Measurements from ENCODE around the gene FAM210A. TPM values are rescaled to one million over a fixed set of nuclear protein-coding genes. Genes with fewer than 3 reads are reported as not detected.
A peak's percentile ranks its signal among the peaks of the same experiment; 100 is the strongest.

FAM210A gene
- total and polyA plus RNA-seq, 8 donors, result 11.1 to 18.2 (median 15.9) TPM

DNA sequence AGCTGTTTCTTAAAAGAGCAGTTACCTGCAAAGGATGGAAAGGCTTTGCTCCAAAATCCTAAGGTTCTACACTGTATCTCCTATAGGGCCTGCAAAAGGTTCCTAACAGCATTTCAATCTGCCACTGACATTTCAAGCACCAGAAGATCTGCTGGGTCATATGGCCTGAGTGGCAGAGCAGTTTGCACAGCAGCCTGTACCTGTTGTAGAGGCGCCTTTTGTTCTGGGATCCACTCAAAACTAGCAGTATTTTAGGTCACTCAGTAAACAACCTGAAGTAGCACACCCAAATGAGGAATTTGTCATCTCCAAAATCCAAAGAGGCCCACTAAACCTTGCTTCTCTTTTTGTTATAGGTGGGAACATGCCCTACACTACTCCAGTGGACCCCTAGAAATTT, 6.2 kb downstream of the FAM210A start:
- DNase-seq (no peak), ATAC-seq (peak; percentile 47)
- intact Hi-C loops (cut with DNase I), result no loop called here
- Histone ChIP-seq H3K4me3 (no peak overlapping the region), H3K4me1 (peaks cover 4 to 12% of the 10 kb centered on the region in 2 donors), H3K36me3 (no peaks in the 10 kb centered on the region), H3K27me3 (no peaks in the 10 kb centered on the region), H3K27ac (no peak overlapping the region), H3K9me3 (peaks cover 0 to 5% of the 10 kb centered on the region in 2 donors)
- TF ChIP-seq, protein P1, sequence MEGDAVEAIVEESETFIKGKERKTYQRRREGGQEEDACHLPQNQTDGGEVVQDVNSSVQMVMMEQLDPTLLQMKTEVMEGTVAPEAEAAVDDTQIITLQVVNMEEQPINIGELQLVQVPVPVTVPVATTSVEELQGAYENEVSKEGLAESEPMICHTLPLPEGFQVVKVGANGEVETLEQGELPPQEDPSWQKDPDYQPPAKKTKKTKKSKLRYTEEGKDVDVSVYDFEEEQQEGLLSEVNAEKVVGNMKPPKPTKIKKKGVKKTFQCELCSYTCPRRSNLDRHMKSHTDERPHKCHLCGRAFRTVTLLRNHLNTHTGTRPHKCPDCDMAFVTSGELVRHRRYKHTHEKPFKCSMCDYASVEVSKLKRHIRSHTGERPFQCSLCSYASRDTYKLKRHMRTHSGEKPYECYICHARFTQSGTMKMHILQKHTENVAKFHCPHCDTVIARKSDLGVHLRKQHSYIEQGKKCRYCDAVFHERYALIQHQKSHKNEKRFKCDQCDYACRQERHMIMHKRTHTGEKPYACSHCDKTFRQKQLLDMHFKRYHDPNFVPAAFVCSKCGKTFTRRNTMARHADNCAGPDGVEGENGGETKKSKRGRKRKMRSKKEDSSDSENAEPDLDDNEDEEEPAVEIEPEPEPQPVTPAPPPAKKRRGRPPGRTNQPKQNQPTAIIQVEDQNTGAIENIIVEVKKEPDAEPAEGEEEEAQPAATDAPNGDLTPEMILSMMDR (IDR thresholded peaks at IDR 0.05), result no peak

DNA sequence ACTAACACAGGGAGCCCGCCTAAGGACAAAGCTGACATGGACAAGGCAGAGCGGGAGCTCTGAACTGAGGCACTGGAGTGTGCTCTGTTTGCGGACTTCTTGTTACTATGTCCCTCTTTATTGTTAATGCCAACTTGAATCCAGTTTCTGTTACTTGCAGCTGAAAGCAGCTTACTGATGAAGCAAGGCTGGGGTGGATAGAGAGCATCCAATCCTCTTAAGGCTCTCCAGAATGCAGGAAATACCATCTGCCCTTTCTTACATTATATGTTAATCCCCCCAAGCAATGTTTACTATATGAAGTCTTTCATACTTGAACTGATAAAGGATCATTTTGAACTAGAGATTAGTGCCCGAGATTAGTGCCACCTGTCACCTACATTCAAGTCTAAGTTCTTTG, 9.4 kb downstream of the FAM210A start:
- intact Hi-C loops (cut with DNase I), result no loop called here
- Histone ChIP-seq H3K9me3 (peaks cover 0 to 5% of the 10 kb centered on the region in 2 donors), H3K27me3 (no peaks in the 10 kb centered on the region), H3K4me3 (no peak overlapping the region), H3K27ac (no peak overlapping the region), H3K36me3 (no peaks in the 10 kb centered on the region), H3K4me1 (no peaks in the 10 kb centered on the region)
- no peak for DNase-seq
- TF ChIP-seq, protein P1 (IDR thresholded peaks at IDR 0.05), result no peak
- ATAC-seq, result no peak

DNA sequence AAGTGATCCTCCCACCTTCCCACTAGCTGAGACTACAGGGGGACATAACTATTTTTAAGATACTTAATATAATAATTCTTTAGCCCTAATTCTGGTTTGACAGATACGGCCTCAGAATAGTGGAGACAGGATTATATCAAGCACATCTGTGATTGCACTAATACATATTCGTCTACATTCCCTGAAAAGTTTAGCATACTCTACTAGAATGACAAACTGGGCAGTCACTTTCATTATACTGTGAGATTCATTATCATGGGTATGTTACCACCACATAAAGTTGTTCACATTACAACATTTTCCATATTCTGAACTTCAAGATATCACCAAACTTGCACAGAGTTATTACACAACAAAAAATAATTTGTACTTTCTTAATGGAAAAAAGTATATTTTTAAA, 11.0 kb downstream of the FAM210A start:
- H3K4me3 ChIP-seq, result no peak overlapping the region
- TF ChIP-seq, protein P1 (IDR thresholded peaks at IDR 0.05), result no peak
- no peak overlapping the region for H3K27ac ChIP-seq
- H3K27me3 ChIP-seq, result no peaks in the 10 kb centered on the region
- no peaks in the 10 kb centered on the region for H3K36me3 ChIP-seq
- H3K4me1 ChIP-seq, result no peaks in the 10 kb centered on the region
- H3K9me3 ChIP-seq, result peaks cover 0 to 5% of the 10 kb centered on the region in 2 donors
- ATAC-seq, result no peak
- intact Hi-C loops (cut with DNase I), result no loop called here
- no peak for DNase-seq

DNA sequence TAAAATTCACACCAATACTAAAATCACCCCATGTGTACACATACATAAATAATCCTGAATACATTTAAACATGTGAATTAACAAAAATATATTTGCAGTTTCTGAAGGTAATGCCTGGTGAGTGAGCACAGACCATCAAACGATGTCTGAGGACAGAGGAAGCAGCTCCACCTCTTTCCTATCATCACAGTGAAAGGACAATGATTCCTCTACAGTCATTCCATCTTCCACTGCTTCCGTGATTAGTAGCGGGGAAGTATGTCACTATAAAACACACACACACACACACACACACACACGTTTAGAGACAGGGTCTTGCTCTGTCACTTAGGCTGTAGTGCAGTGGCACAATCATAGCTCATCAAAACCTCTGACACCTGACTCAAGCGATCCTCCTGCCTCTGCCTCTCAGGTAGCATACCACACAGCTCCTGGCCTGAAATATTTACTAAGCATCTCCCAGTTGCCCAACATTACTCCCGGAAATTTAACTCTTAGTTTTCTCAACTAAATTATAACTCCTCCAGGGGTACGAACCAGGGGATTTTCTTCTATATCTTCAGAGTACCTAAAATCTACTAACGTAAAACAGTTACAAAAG, 12.8 kb downstream of the FAM210A start:
- TF ChIP-seq, protein P1 (IDR thresholded peaks at IDR 0.05), result no peak
- Histone ChIP-seq H3K4me1 (no peaks in the 10 kb centered on the region), H3K27me3 (no peaks in the 10 kb centered on the region), H3K4me3 (no peak overlapping the region), H3K36me3 (no peaks in the 10 kb centered on the region), H3K27ac (no peak overlapping the region), H3K9me3 (peaks cover 0 to 5% of the 10 kb centered on the region in 2 donors)
- ATAC-seq (no peak), DNase-seq (no peak)
- intact Hi-C loops (cut with DNase I), result no loop called here

DNA sequence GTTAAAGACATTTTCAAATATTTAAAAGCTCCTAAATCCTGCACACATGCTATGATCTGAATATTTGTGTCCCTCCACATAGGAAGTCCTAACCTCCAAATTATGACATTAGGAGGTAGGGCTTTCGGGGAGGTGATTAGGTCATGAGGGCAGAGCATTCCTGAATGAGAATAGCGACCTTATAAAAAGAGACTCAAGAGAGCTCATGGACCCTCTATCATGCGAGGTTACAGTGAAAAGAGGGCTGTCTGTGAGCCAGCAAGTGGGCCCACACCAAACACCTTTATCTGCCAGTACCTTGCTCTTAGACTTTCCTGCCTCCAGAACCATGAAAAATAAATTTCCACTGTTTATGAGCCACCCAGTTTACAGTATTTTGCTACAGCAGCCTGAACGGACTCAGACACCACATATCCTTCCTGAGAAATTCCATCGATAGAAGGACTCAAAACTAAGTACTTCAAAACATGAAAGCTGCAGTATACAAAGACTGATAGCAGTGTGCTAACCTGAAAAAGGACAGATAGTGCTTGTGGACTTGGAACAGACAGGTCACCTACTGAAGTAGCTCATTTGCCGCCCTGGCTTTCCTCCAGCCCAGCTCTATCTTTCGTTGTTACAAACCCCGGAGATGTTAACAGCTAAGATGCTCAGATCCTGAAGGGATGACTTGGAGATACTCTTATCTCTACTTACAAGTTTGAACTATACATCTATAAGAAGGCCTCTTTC, 13.8 kb downstream of the FAM210A start:
- H3K27me3 ChIP-seq, result no peaks in the 10 kb centered on the region
- ATAC-seq (no peak), DNase-seq (no peak)
- H3K4me3 ChIP-seq, result no peak overlapping the region
- no peaks in the 10 kb centered on the region for H3K36me3 ChIP-seq
- no peak overlapping the region for H3K27ac ChIP-seq
- intact Hi-C loops (cut with DNase I), result no loop called here
- no peaks in the 10 kb centered on the region for H3K4me1 ChIP-seq
- TF ChIP-seq, protein P1 (IDR thresholded peaks at IDR 0.05), result no peak
- H3K9me3 ChIP-seq, result peaks cover 0 to 2% of the 10 kb centered on the region in 2 donors

Measured in left lung (tissue), 10 donors.